GM23338 (cell line): ENCODE results near the gene KDM7A. TPM values are rescaled to one million over a fixed set of nuclear protein-coding genes. Genes with fewer than 3 reads are reported as not detected.

Source experiments
- ATAC-seq: fragments of 200-7000 bp; cut with Tn5 transposase; 3 replicates; pipeline ENCODE4 v1.9.1; 2020
- DNase-seq: peaks from one replicate; pipeline ENCODE4 v3.0.0-alpha.2; 2015; ENCODE audit warnings: low spot score
- H2AFZ ChIP-seq: fragments of 200-600 bp; sonication (generic); 2 replicates; pipeline ENCODE4 v1.8.0; 2016; ENCODE audit warnings: antibody characterized with exemption, mild to moderate bottlenecking, moderate library complexity
- H3F3A ChIP-seq: fragments of 200-600 bp; sonication (generic); replicated peaks from 2 replicates; pipeline ENCODE4 v1.8.0; 2017; ENCODE audit warnings: antibody characterized with exemption, mixed run types, low read depth
- H3K27ac ChIP-seq: fragments of 200-600 bp; sonication (generic); 2 replicates; pipeline ENCODE4 v1.6.1; 2016; ENCODE audit warnings: low read depth
- H3K27me3 ChIP-seq: fragments of 200-600 bp; sonication (generic); 2 replicates; pipeline ENCODE4 v1.8.0; 2016; ENCODE audit warnings: mild to moderate bottlenecking, mixed run types, moderate library complexity; ENCODE audit not compliant: insufficient read depth
- H3K36me3 ChIP-seq: fragments of 200-600 bp; sonication (generic); 2 replicates; pipeline ENCODE4 v1.8.0; 2016; ENCODE audit warnings: mild to moderate bottlenecking; ENCODE audit not compliant: insufficient read depth
- H3K4me1 ChIP-seq: fragments of 200-600 bp; sonication (generic); 2 replicates; pipeline ENCODE4 v1.8.0; 2016; ENCODE audit warnings: mild to moderate bottlenecking, moderate library complexity; ENCODE audit not compliant: insufficient read depth
- H3K4me2 ChIP-seq: fragments of 200-600 bp; sonication (generic); 2 replicates; pipeline ENCODE4 v1.7.1; 2017; ENCODE audit warnings: mixed run types
- H3K4me3 ChIP-seq: fragments of 200-600 bp; sonication (generic); 2 replicates; pipeline ENCODE4 v1.6.1; 2016; ENCODE audit warnings: mixed run types
- H3K79me2 ChIP-seq: fragments of 200-600 bp; sonication (generic); replicated peaks from 2 replicates; pipeline ENCODE4 v1.8.0; 2017; ENCODE audit warnings: mild to moderate bottlenecking; ENCODE audit not compliant: insufficient read depth
- H3K9me2 ChIP-seq: fragments of 200-600 bp; sonication (generic); 2 replicates; pipeline ENCODE4 v1.8.0; 2017; ENCODE audit not compliant: insufficient read depth
- H4K20me1 ChIP-seq: fragments of 200-600 bp; sonication (generic); replicated peaks from 2 replicates; pipeline ENCODE4 v1.8.0; 2017; ENCODE audit warnings: mild to moderate bottlenecking; ENCODE audit not compliant: insufficient read depth
- H3K27ac Mint-ChIP-seq: 2 replicates; pipeline ENCODE4 v1.8.0; 2020; ENCODE audit warnings: inconsistent platforms, mild to moderate bottlenecking, moderate library complexity, mixed read lengths
- H3K27me3 Mint-ChIP-seq: 3 replicates; pipeline ENCODE4 v1.8.0; 2022; ENCODE audit warnings: low read depth, mild to moderate bottlenecking, moderate library complexity, mixed read lengths, inconsistent platforms; ENCODE audit not compliant: insufficient read depth, poor library complexity
- H3K36me3 Mint-ChIP-seq: 3 replicates; pipeline ENCODE4 v1.8.0; 2021; ENCODE audit warnings: low read depth, mild to moderate bottlenecking, inconsistent platforms, moderate library complexity, mixed read lengths
- H3K4me1 Mint-ChIP-seq: 3 replicates; pipeline ENCODE4 v1.8.0; 2020; ENCODE audit warnings: mild to moderate bottlenecking, inconsistent platforms, mixed read lengths
- H3K4me3 Mint-ChIP-seq: 3 replicates; pipeline ENCODE4 v1.8.0; 2021; ENCODE audit warnings: moderate library complexity, mild to moderate bottlenecking, inconsistent platforms, mixed read lengths
- H3K9me3 Mint-ChIP-seq: 3 replicates; pipeline ENCODE4 v1.8.0; 2020; ENCODE audit warnings: moderate library complexity, mild to moderate bottlenecking, inconsistent platforms, mixed read lengths
- CREB1 ChIP-seq: fragments of 250-450 bp; sonication (Bioruptor Pico); IDR thresholded peaks from 2 replicates; pipeline ENCODE4 v1.5.0; 2020; ENCODE audit warnings: low read depth, mild to moderate bottlenecking, moderate library complexity
- CTCF ChIP-seq, 2 experiments: fragments of 200-600 bp in 1 of 2; sonication (generic) in 1 of 2; conservative IDR thresholded peaks; 2 replicates each; pipeline versions ENCODE4 v1.5.1 to v1.6.1; 2016 to 2017; ENCODE audit warnings: antibody characterized with exemption in 2 of 2, low read depth in 2 of 2, mild to moderate bottlenecking in 2 of 2, moderate library complexity in 1 of 2
- ETS1 ChIP-seq: IDR thresholded peaks from 2 replicates; pipeline ENCODE4 v1.6.1; 2016; ENCODE audit warnings: antibody characterized with exemption
- EZH2 ChIP-seq: fragments of 200-600 bp; sonication (generic); IDR thresholded peaks from one replicate; pipeline ENCODE4 v1.8.0; 2017; ENCODE audit warnings: antibody characterized with exemption, mild to moderate bottlenecking, low read depth; ENCODE audit not compliant: unreplicated experiment
- EZH2phosphoT487 ChIP-seq: fragments of 200-600 bp; sonication (generic); IDR thresholded peaks from one replicate; pipeline ENCODE4 v1.8.1; 2018; ENCODE audit warnings: antibody characterized with exemption; ENCODE audit not compliant: unreplicated experiment
- JUNB ChIP-seq: IDR thresholded peaks from one replicate; pipeline ENCODE4 v1.6.1; 2016; ENCODE audit warnings: antibody characterized with exemption; ENCODE audit not compliant: unreplicated experiment
- NANOG ChIP-seq: IDR thresholded peaks from 2 replicates; pipeline ENCODE4 v1.6.1; 2016; ENCODE audit warnings: antibody characterized with exemption, borderline replicate concordance
- POLR2AphosphoS5 ChIP-seq: IDR thresholded peaks from 2 replicates; pipeline ENCODE4 v1.6.1; 2016; ENCODE audit warnings: antibody characterized with exemption, low read depth
- REST ChIP-seq: IDR thresholded peaks from one replicate; pipeline ENCODE4 v1.6.1; 2018; ENCODE audit warnings: antibody characterized with exemption; ENCODE audit not compliant: unreplicated experiment
- STAT1 ChIP-seq: IDR thresholded peaks from one replicate; pipeline ENCODE4 v1.6.1; 2016; ENCODE audit warnings: antibody characterized with exemption; ENCODE audit not compliant: unreplicated experiment
- ZNF114 ChIP-seq: fragments of 250-450 bp; sonication (Bioruptor Pico); IDR thresholded peaks from 2 replicates; pipeline ENCODE4 v1.5.0; 2020; ENCODE audit warnings: mild to moderate bottlenecking, moderate library complexity
- ZNF331 ChIP-seq: fragments of 250-450 bp; sonication (Bioruptor Pico); IDR thresholded peaks from 2 replicates; pipeline ENCODE4 v1.5.0; 2020; ENCODE audit warnings: low read depth, mild to moderate bottlenecking, moderate library complexity
- ZNF462 ChIP-seq: fragments of 250-450 bp; sonication (Bioruptor Pico); IDR thresholded peaks from 2 replicates; pipeline ENCODE4 v1.5.0; 2020; ENCODE audit warnings: mild to moderate bottlenecking, moderate library complexity
- polyA plus RNA-seq: library from polyadenylated mRNA; unstranded; fragments of >200 nt; fragmentation: Nextera tagmentation; extraction: Ambion mirVana; gene quantifications from 2 replicates; pipeline ENCODE4 v1.2.1, GENCODE V29; 2016
- total RNA-seq: library from RNA; depleted of rRNA; stranded (reverse); fragments of >200 nt; shearing (Covaris generic); gene quantifications from 2 replicates; pipeline ENCODE4 v1.2.3, GENCODE V29; 2014

KDM7A gene
- total and polyA plus RNA-seq, 2 experiments from 2014 or later, result 2.3 to 10.8 TPM

DNA sequence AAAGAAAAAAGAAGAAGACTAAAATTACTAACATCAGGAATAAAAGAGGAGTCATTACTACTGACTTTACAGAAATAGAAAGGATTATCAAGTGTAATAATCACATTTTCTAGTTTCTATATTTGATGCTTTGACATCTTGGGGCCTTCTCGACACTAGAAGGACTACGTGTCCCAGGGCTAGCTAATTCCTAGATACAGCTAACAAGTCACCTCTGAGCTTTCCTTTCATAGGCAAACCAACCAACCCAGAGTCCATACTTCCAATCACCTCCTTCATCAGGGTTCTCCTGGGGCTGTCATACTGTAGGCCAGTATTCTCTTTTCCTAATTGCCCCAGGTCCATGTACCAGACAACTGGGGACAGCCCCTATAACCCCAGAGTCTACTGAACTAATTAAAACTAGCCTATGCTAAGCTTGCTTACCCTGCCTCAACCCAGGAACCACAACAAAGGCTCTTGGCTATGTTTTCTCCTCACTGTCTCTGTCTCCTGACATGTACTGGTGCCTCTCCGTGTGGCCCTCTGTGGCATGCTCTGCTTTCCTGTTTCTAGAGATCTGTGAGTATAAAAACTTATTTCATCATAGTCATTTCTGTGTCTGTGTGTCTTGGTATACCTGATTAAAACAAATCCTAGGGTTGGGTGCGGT is 107.4 kb downstream of the KDM7A start:
- Histone ChIP-seq H3K27ac (no peak overlapping the region), H3K4me3 (no peak overlapping the region), H3K4me2 (no peak overlapping the region), H2AFZ (no peak overlapping the region), H3K27me3 (peaks cover 4% of the 10 kb centered on the region; the same call in 1 of the 2 replicates), H3K36me3 (no peaks in the 10 kb centered on the region; the same call in 1 of the 2 replicates), H4K20me1 (no peaks in the 10 kb centered on the region), H3K79me2 (no peaks in the 10 kb centered on the region), H3K4me1 (peaks cover 8% of the 10 kb centered on the region; the same call in 1 of the 2 replicates), H3F3A (no peaks in the 10 kb centered on the region), H3K9me2 (no peaks in the 10 kb centered on the region)
- Mint-ChIP-seq H3K4me1 (peaks cover 3% of the 10 kb centered on the region; the same call in 1 of the 3 replicates), H3K36me3 (peaks cover 9% of the 10 kb centered on the region; the same call in 2 of the 3 replicates), H3K4me3 (no peak overlapping the region), H3K27me3 (no peaks in the 10 kb centered on the region), H3K27ac (no peak overlapping the region), H3K9me3 (peaks cover 17% of the 10 kb centered on the region)
- TF ChIP-seq ZNF462 (CRISPR knock-in tag), result no peak
- no peak for TF ChIP-seq ETS1
- no peak for TF ChIP-seq STAT1
- TF ChIP-seq JUNB, result no peak
- no peak for TF ChIP-seq EZH2
- TF ChIP-seq CTCF (conservative IDR thresholded peaks at IDR 0.05; ENCODE audit: low read depth in 2 of 2), result no peak
- no peak for TF ChIP-seq NANOG
- no peak for TF ChIP-seq REST
- TF ChIP-seq POLR2AphosphoS5, result no peak
- no peak for TF ChIP-seq ZNF114
- no peak for TF ChIP-seq EZH2phosphoT487
- TF ChIP-seq CREB1 (CRISPR knock-in tag), result no peak
- TF ChIP-seq ZNF331 (CRISPR knock-in tag), result no peak
- DNase-seq (no peak), ATAC-seq (no peak)
